Measurements from ENCODE around the gene B4GALNT1. TPM values are rescaled to one million over a fixed set of nuclear protein-coding genes. Genes with fewer than 3 reads are reported as not detected.

B4GALNT1 gene
- total RNA-seq, 3 donors from 2014 or later (not counting 1 experiment from before 2014, with no cell fraction given) = 0.38 to 0.59 (median 0.48) TPM

GRCh38 chr12:57584050-57584449 lies 49.0 kb downstream of the B4GALNT1 start:
- Histone ChIP-seq H3K4me3 (ENCODE audit: low read length) (no peak overlapping the region), H3K27ac (ENCODE audit: low read length) (no peak overlapping the region), H3K9me3 (ENCODE audit: control insufficient read depth, insufficient read depth, low read length) (no peaks in the 10 kb centered on the region), H3K27me3 (ENCODE audit: control insufficient read depth, insufficient read depth, low read length) (peaks cover 3% of the 10 kb centered on the region), H3K36me3 (ENCODE audit: control insufficient read depth, insufficient read depth, low read length) (no peaks in the 10 kb centered on the region), H3K4me1 (ENCODE audit: control insufficient read depth, insufficient read depth, low read length) (no peaks in the 10 kb centered on the region)
- intact Hi-C loops (cut with micrococcal nuclease) = no loop called here
- H3K4me3 Mint-ChIP-seq = no peak overlapping the region
- H3K27ac Mint-ChIP-seq = no peak overlapping the region
- H3K27me3 Mint-ChIP-seq (ENCODE audit: low read depth in 2 of 2) = peaks cover 13 to 20% of the 10 kb centered on the region in 2 donors
- DNase-seq = no peak
- no peaks in the 10 kb centered on the region for H3K9me3 Mint-ChIP-seq
- ATAC-seq = no peak
- TF ChIP-seq, protein P1, sequence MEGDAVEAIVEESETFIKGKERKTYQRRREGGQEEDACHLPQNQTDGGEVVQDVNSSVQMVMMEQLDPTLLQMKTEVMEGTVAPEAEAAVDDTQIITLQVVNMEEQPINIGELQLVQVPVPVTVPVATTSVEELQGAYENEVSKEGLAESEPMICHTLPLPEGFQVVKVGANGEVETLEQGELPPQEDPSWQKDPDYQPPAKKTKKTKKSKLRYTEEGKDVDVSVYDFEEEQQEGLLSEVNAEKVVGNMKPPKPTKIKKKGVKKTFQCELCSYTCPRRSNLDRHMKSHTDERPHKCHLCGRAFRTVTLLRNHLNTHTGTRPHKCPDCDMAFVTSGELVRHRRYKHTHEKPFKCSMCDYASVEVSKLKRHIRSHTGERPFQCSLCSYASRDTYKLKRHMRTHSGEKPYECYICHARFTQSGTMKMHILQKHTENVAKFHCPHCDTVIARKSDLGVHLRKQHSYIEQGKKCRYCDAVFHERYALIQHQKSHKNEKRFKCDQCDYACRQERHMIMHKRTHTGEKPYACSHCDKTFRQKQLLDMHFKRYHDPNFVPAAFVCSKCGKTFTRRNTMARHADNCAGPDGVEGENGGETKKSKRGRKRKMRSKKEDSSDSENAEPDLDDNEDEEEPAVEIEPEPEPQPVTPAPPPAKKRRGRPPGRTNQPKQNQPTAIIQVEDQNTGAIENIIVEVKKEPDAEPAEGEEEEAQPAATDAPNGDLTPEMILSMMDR (IDR thresholded peaks at IDR 0.05) = no peak
- WGBS (ENCODE audit: insufficient coverage) = 97% methylated on average over 2 of the region's 2 CpGs
- peaks cover 8 to 9% of the 10 kb centered on the region in 2 donors for H3K4me1 Mint-ChIP-seq
- H3K36me3 Mint-ChIP-seq = peaks cover 6% of the 10 kb centered on the region

GRCh38 chr12:57583008-57583831 lies 49.8 kb downstream of the B4GALNT1 start:
- Histone ChIP-seq H3K4me1 (ENCODE audit: control insufficient read depth, insufficient read depth, low read length) (no peaks in the 10 kb centered on the region), H3K36me3 (ENCODE audit: control insufficient read depth, insufficient read depth, low read length) (no peaks in the 10 kb centered on the region), H3K9me3 (ENCODE audit: control insufficient read depth, insufficient read depth, low read length) (no peaks in the 10 kb centered on the region), H3K27me3 (ENCODE audit: control insufficient read depth, insufficient read depth, low read length) (peaks cover 2% of the 10 kb centered on the region), H3K4me3 (ENCODE audit: low read length) (no peak overlapping the region), H3K27ac (ENCODE audit: low read length) (no peak overlapping the region)
- Mint-ChIP-seq H3K27ac (peak overlapping the region in 1 of 2 donors; percentile 24), H3K4me3 (no peak overlapping the region), H3K4me1 (peaks cover 8 to 9% of the 10 kb centered on the region in 2 donors), H3K36me3 (peaks cover 6% of the 10 kb centered on the region), H3K9me3 (no peaks in the 10 kb centered on the region), H3K27me3 (ENCODE audit: low read depth in 2 of 2) (peaks cover 13 to 20% of the 10 kb centered on the region in 2 donors)
- TF ChIP-seq, protein P1 (IDR thresholded peaks at IDR 0.05) = peak; percentile 90
- ATAC-seq = peak; percentile 99 to 100 (median 100)
- intact Hi-C loops (cut with micrococcal nuclease) = loop anchor here (1.0 to 2.0 kb wide), 4 partner anchors 38 to 322 kb away; partner anchors contain the start of gene B4GALNT1
- DNase-seq = peak; percentile 45 to 90
- 50% methylated on average over 13 of the region's 13 CpGs for WGBS (ENCODE audit: insufficient coverage)

DNA sequence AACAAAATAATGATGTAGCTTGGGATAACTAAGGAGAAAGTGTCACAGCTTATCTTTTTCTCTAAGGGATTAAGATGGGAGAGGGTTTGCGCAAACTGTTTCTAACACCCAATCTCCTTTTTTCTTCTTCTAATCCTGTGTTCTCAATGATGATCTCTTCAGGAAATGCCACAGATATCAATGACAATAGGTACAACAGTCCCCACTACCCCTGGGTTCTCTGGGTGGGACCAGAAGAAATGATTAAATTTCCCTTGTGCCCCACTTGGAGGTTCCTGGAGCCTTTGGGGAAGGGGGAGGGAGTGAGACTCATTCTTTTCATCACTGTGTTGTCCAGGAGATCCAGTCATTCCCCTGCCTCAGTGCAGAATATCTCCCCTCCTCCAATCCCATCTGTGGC lies 50.6 kb downstream of the B4GALNT1 start:
- no peaks in the 10 kb centered on the region for H3K9me3 Mint-ChIP-seq
- peaks cover 8 to 9% of the 10 kb centered on the region in 2 donors for H3K4me1 Mint-ChIP-seq
- Histone ChIP-seq H3K36me3 (ENCODE audit: control insufficient read depth, insufficient read depth, low read length) (no peaks in the 10 kb centered on the region), H3K4me3 (ENCODE audit: low read length) (no peak overlapping the region), H3K4me1 (ENCODE audit: control insufficient read depth, insufficient read depth, low read length) (no peaks in the 10 kb centered on the region), H3K9me3 (ENCODE audit: control insufficient read depth, insufficient read depth, low read length) (no peaks in the 10 kb centered on the region), H3K27ac (ENCODE audit: low read length) (no peak overlapping the region), H3K27me3 (ENCODE audit: control insufficient read depth, insufficient read depth, low read length) (no peaks in the 10 kb centered on the region)
- ATAC-seq (no peak), DNase-seq (no peak)
- no peak overlapping the region for H3K27ac Mint-ChIP-seq
- no peak overlapping the region for H3K4me3 Mint-ChIP-seq
- peaks cover 6% of the 10 kb centered on the region for H3K36me3 Mint-ChIP-seq
- intact Hi-C loops (cut with micrococcal nuclease) = loop anchor here (2.0 kb wide), 2 partner anchors 50 to 110 kb away; partner anchors contain the start of gene B4GALNT1
- TF ChIP-seq, protein P1 (IDR thresholded peaks at IDR 0.05) = no peak
- H3K27me3 Mint-ChIP-seq (ENCODE audit: low read depth in 2 of 2) = peaks cover 13 to 20% of the 10 kb centered on the region in 2 donors
- no CpG with 5 or more reads among the region's 1 CpG for WGBS (ENCODE audit: insufficient coverage)
